Muscle of back (tissue), 13 donors: ENCODE results near the gene KCNK4. TPM values are rescaled to one million over a fixed set of nuclear protein-coding genes. Genes with fewer than 3 reads are reported as not detected.
"Not testable (repeated sequence)": the region's sequence is repeated elsewhere in the genome, so short reads cannot be mapped to it uniquely, and the experiment has no call there.

Source experiments
- DNase-seq, 3 donors: peaks; one replicate each; pipeline versions ENCODE4 v3.0.0 to v3.0.0-alpha.2; 2013
- long read RNA-seq, 9 donors: transcript quantifications; one replicate each; lab custom pipeline, GENCODE V29; 2026
- polyA plus RNA-seq, 10 donors: library from polyadenylated mRNA; unstranded; fragments of 120-200 nt; gene quantifications; one replicate each; pipeline ENCODE4 v1.2.1, GENCODE V29; 2013; ENCODE audit not compliant: insufficient read length in 10 of 10

Gene KCNK4
- polyA plus RNA-seq: not detected
- long read RNA-seq, donor 1: 0 reads
- long read RNA-seq, donor 2: 0 reads
- long read RNA-seq, donor 3: 0 reads
- long read RNA-seq, donor 4: 0 reads
- long read RNA-seq, donor 5: 0 reads
- long read RNA-seq, donor 6: 0 reads
- long read RNA-seq, donor 7: 0 reads
- long read RNA-seq, donor 8: 0 reads
- long read RNA-seq, donor 9: 0 reads

DNA sequence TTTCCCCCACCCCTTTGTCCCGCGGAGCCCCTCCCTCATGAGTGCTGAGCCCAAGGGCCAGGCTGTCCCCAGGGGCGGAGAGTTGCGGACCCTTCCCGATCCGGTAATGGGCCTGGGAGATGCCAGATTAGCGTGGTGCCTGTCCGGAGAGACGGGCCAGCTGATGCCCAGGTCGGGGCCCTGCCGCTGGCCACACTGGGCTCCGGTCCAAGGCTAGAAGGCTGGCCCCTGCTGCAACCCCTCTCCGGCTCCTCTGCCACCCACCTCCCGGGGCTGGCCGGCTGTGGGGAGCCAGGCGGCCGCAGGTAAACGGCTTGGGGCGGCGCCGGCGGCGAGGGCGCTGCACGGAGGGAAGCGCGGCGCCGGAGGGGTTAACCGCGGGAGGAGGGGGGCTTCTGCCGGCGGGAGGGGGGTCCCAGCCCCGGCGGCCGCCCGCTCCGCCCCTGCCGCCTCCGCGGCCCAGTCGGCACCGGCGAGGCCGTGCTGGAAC lies at the start of gene KCNK4:
KCNK4 (plus strand) TSS at position 41 of the 490 bp plus-strand sequence. CDS start 1,717 bp downstream, outside the sequence.
- DNase-seq: no peak

DNA sequence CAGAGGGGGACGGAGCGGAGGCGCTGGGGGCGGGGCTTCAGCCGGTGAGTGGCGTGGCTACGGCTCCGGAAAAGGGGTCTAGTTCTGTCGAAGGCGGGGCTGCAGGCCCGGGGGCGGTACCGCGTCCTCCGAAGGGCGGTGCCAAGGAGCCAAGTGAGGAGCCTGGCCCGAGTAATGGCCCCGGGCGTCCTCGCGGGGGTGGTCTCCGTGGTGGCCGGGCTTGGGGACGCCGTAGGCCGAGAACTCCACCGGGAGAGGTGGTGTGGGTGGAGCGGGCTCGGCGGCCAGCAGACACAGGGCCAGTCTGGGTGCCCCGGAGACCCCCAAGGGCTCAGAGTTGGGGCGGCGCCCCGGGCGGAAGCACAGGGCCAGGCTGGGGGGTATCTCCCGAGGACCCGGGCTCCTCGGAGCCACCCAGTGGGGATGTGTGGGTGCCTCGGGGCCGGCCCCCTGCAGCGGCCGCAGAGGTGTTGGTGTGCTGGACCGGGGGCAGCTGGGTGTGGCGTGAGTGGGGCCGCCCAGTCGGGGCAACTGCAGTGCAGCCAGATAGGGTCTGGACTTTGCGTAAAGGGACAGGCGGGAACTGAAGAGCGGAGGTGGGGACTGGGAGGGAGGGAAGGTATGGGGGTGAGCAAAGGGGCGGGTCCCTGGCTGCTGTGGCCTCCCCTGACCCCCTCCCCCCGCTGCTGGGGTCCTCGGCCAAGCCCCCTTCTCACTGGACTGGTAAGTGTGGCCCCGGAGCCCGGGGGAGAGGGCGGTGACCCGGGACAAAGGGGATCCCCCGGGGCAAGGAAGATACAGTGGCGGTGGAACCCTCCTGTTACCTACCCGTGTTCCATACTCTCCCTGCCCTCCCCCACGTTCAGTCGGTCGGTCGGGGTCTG lies 49.4 kb upstream of the KCNK4 start:
- no peak for DNase-seq

DNA sequence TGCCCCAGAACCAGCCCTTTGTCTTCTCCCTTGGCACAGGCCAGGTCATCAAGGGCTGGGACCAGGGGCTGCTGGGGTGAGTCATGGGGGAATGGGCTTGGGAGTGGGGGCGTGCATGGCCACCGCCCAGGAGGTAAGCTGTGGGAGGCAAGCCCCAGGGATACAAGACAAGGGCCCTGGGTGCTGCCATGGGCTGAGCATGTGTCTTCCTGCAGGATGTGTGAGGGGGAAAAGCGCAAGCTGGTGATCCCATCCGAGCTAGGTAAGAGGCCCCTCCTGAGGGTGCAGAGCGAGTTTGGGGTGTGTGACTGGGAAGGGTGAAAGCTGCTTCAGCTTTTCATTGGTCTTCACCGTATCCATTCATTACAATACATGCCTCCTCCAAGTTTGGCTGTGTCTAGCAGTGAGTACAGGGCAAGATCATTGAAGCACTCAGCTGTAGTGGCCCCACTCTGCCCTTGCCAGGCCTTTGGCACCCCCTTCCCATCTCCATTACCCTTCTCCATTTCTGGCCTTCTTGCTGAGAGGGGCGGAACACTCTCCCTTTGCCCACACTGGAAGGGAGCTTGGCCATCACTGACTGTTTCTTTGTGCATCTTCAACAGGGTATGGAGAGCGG lies 47.8 kb upstream of the KCNK4 start:
- DNase-seq: no peak

DNA sequence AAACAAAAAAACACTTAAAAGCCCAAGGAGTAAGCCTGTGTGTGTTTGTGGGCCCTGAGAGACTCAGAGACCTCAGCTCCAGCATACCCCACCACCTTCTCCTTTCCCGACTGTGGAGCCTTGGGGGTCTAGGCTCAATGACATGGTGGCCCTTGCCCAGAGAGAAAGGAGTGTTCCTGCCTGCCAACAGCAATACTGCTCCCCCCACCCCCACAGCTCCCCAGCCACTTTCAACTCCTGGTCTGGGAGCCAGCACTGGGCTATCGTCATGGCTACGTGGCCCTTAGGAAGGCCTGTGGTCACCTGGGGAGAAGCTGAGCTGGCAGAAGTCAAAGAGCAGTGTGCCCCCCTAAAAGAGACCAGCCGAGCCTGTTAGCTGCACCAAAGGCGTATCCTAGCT lies 47.0 kb upstream of the KCNK4 start:
- no peak for DNase-seq

DNA sequence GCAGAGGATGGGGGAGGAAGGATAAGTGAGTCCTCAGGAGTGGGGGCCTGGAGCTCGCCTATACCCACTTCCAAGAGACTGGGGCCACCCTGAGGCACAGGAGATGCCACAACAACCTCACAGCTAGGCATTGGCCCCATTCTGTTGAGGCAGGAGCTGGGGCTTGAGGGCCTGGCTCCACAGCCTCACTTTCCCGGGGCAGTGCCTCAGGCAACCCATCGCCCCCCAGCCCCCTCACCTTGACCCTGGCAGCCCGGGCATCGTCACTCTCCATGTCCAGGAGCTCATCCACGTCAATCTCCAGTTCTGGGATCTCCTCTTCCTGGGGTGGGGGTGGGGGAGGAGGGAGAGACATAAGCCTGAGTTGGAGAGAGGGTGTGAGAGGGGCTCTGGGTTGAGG lies 46.1 kb upstream of the KCNK4 start:
- DNase-seq: no peak

DNA sequence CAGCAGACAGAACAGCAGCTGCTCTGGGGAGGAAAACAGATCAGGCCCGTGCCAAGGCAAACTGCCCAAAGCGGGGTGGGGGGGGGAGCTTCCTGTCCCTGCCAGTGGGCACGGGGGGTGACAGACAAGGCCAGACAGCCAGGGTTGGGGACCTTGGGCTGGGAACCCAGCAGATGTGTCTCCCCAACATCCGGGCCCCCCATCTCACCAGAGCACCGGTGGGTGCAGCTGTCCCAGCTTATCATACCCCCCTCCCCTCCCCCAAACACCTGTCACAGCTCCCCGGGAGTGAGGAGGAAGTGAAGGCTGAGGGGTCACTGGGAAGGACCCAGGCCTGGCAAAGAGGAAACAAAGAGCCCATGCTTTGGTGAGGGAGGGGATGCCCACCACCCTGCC lies 45.7 kb upstream of the KCNK4 start:
- DNase-seq: peak in 1 of 3 donors; percentile 84

DNA sequence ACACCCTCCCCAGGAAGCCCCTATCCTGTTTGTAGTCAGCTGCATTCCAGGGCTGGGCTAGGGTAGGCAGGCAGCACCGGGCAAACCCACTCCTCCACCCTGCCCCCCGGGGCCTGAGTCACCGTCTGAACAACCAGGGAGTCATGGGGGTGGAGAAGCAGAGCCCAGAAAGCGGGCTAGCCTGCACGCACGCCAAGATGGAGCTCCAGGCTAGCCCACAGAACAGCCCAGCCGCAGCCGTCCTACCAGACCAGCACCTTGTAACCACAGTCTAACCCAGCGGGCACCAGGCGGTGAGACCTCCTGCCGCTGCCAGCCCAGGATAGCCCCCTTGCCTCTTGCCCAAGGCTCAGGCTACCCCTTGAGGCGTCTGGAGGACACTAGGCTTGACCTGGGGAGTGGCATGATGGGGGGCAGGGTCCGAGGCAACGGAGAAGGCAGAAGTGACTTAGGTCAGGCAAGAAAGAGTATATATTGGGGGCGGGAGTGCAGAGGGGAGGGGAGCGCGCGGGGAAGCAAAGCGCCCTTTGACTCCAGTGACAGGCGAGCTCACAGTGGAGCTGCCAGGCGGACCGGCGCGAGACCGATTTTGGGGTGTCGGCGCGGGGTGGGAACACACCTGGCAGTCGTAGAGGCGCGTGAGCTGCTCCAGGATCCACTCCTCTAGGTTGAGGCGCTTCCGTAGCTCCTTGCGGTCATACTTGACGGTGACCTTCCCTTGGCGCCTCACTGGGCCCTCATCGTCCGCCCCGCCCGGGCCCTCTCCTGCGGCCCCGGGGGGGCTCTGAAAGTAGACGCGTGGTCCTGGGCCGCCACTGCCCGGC lies 45.1 kb upstream of the KCNK4 start:
- DNase-seq: peak in 1 of 3 donors; percentile 88

DNA sequence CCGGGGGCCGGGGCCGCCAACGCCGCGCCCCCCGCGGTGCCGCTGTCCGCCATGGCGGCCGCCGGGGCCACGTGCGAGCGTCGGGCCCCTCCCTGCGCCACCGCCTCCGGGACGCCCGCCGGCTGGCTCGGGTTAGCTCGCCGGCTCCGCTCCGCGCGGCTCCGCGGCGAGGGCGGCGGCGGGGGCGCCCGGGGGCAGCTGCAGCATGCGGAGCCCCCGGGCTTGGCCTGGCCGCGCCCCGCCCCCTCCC lies 44.6 kb upstream of the KCNK4 start:
- not testable (repeated sequence) for DNase-seq

DNA sequence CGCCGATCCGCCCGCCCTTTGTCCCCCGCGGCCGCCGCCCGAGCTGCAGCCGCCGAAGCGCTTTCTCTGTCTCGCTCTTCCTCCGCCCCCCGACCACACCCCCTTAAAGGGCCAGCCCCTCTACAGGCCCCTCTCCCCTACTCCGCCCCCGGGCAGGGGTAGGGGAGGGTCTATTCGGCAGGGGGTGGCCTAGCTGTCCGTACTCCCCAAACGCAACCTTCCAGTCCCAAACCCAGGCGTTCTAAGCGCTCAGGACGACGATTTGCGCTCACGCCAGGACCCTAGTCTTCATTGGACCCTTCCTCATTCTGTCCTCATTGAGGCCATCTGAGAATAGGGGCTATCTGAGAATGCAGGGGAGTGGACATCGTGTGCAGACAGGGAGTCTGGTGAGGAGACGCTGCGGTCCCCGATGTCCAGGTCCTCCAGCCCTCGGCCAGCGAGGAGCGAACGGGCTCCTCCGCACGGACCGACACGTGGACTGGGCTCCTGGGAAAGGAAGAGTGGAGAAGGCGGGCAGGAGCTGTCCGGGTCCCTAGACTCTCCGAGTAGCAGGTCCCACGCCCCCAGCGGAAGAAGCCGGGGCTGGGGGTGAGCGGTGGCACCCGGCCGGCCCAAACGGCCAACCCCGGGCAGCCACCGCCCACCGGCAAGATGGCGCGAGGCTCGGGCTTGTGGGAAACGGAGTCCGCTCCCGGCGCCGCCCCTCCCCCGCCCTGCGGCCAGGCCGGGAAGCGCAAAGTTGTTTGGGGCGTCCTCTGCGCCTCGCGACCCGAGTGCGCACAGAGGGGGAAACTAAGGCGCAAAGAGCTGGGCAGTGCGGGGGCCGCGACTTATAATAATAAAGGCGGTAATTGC lies 44.0 kb upstream of the KCNK4 start, which contains the start of gene PPP1R14B:
PPP1R14B (minus strand) TSS at position 73 of the 858 bp plus-strand sequence. CDS start 270 bp downstream, outside the sequence.
- peak; percentile 84 to 96 (median 90) for DNase-seq

DNA sequence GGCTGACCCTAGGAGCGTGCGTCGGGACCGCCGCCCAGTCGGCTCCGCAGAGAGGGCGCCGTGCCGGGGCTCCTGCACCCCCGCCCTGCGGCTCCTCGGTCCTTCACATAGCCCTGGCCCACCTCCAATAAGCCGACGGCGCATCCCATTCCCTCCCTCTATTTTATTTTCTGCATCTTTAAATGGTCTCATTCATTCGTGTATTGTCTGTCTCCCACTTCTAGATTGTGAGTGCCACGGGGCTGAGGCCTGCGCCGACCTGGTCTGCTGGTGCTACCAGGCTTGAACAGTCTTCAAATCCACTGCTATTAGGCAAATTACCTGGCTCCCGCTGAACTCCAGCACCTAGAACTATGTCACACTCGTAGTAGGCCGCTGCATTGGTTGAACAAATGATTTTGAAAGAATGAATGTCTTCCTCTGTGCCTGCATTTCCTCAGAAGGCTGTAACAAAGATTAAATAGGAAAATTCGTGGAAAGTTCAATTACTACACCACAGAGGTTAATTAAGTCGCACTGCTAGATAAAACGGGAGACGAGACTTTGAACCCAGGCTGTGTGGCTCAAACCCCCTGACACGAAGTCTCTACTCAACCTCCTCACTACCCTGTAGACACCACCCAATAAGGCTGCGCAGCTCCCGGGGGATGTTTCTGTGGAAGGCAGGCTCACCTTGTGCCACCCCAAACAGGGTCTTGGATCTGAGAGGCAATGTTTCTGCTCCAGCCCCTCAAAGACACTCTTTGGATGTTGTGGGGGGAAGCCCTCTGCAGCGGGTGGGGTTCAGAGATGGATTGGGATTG lies 43.2 kb upstream of the KCNK4 start:
- no peak for DNase-seq

DNA sequence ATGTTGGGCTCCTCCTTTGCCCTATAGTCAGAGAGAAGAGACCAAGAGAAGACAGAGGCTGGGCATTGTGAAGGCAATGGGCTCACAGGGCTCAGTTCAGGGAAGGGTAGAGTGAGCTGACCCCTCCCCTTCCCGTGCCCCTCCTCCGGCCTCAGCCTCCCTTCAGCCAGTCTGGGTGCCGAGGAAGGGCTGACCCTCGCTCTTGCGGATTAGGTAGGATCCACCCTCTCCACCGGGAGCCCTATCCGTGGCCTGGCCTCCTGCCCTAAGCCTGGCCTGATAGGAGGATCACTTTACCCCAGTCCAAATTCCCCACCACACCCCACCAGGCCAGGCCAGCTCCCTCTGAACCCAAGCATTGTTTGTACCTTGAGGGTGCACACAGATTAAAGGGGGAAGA lies 42.5 kb upstream of the KCNK4 start:
- no peak for DNase-seq

DNA sequence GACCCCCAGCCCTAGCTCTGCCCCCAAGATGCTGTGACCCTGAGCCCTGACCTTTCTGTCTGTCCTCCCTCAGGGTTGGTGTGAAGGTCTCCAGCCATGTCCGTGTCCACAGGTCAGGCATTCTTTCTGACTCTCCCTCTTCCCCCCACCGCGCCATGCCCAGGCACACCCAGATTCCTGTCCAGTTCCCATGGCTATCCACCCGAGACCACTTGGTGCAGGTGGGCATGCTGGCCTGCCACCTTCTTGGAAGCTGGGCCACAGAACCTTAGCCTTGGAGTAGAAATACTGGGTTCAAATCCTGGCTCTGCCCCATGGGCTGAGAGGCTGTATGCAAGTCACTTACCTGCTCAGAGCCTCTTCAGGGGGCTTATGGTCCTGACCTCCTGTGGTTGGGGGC lies 42.1 kb upstream of the KCNK4 start:
- DNase-seq: no peak

DNA sequence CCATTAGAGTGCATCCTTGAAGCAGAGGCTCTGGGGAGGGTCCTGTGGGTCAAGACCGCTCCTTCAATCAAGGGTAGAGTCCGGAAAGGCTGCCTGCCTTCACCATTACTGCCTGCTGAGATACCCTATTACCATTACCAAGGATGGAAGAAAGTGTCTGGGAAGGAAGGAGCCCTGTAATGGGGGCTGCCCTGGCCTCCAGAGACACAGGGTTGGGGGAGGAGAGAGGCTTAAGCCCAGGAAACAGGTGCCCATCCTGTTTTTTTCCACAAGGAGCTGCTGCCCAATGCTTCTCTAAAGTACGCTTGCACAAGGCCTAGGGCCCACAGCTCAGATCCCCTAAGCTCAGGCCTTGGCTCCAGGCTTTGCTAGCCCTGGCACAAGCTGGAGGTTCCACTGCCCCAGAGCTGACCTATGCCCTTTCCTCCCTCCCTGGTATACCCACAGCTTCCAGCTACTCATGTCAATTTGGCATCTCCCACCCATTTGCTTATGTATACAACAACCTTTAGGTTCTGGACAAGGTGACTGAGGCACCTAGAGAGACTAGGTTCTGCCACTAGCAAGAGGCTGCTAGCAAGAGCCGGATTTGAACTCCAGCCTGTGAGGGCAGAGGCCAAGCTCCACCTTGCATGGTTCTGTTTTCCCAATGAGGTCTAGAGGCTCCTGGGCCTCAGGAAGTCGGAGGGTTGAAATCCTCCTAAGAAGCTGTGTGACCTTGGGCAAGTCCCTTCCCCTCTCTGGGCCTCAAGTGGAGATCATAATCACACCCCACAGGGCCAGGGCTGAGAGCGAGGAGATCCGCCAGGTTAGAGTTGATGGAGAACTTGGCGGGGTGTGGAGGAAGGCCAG lies 41.3 kb upstream of the KCNK4 start:
- DNase-seq: no peak

DNA sequence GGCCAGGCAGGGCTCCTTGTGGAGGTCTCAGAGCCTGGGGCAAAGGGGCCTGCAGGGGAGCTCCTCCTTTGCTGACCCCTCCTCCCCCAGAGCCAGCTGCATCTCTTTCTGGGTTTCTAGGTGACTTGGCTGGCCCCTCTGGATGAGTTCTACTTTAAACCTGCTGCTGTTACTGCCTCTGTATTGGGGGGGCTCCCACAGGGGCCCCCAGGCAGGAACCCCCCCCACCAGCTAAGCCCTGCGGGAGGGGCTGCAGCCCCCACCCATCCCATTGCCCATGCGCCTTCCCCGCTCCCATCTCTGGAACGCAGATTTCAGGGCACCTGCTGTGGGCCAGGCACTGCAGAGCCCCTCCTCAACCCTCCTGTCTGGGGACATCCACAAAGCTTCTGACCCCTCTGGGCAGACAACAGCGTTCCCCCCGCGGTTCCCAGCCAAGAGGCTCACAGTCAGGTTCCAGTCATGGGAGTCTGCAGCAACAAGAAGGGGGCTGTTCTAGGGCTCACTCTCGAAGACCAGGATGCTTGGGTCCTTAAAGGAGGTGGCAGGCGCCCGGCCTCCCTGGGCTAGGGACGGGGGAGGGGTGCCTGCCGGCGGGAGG lies 40.6 kb upstream of the KCNK4 start:
- DNase-seq: no peak

DNA sequence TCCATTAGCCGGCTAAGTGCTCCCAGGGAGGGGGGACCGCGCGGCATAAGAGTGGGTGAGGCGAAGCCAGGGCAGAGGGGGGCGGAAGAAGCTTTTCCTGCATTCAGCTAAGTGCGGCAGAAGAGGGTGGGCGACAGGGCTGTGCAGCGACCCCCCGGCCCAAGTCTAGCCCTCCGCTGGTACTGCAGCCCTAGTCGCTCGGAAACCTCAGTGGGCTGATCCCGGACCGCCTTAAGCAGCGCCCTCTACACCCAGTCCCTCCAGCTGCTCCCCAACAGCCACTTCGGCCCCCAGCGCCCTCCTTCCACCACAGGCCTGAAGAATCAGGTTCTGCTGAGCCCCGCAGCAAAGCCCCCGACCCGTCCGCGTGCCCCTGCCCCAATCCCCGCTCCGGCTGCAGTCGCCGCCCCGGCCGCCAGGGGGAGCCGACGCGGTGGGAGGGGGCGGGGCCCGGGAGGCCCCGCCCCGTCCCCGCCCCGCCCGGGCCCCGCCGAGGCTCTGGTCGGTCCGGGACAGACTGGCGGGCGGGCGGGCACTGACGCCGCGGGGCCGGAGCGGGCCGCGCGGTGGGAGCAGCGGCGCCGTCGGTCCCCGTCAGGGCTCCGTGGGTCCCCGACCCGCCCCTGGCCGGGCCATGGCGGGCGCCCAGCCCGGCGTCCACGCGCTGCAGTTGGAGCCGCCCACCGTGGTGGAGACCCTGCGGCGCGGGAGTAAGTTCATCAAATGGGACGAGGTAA lies 39.9 kb upstream of the KCNK4 start, which contains the start of gene PLCB3:
PLCB3 (plus strand) TSS at position 515 of the 737 bp plus-strand sequence; CDS start at position 635, 120 bp downstream.
- peak in 1 of 3 donors; percentile 65 for DNase-seq

DNA sequence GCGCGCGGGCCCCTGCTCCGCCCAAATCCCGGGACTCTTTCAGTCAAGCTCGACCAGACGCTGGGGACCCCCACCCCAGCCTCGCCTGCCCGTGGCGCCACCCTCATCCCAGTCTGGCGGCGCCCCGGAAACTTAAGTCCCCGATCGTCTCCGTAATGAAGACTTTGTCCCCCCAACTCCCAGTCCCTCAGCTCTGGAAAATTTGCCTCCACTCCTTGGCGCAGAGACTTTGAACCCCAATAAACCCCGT lies 39.4 kb upstream of the KCNK4 start:
- no peak for DNase-seq

DNA sequence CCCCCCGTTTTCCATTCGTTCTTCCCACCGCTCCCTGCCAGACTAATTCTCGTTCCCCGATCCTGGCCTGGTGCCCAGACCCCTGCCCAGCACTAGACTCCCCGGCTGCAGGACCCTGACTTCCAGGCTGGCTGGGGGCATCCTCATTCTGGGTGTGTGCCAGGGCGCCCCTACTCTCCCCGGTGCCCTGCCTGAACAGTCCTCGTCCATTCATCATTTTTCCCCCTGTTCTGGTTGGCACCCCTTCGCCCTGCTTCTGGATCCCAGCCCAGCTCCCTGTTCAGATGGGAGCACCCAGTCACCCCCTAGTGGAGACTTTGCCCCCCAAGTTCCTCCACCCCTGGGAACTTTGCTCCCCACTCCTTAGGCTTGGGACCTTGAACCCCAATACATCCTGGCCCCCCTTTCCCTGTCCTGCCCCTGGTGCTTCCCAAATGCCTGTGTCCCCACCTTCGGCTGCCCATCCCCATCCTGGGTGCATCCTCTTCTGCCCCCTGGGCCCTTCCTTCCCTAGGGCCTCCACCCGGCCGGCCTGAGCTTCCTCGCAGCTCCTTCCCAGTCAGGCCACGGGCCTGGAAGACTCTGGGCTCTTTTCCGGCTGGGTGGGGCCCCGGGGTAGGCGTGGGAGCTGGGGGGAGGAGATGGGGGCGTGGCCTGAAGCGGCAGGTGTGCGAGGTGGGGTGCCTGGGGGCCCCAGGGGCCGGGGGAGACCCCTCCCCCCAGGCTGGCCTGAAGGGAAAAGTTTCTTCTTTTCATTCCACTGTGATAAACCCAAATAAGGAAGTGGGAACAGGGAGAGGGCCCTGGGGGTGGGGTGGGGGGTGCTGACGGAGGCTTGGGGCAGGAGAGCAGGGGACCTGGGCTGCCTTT lies 38.9 kb upstream of the KCNK4 start:
- no peak for DNase-seq
